Measurements from ENCODE around the gene HOXA2. TPM values are rescaled to one million over a fixed set of nuclear protein-coding genes. Genes with fewer than 3 reads are reported as not detected.

HOXA2 gene
- total RNA-seq, 2 donors from 2014 or later: 1.8 to 2.4 TPM

- DNase-seq: no peak
Observed at GRCh38 chr7:27145914-27146412, 43.5 kb upstream of the HOXA2 start.

GRCh38 chr7:27145165-27145913, 42.9 kb upstream of the HOXA2 start:
- no peaks in the 10 kb centered on the region for H3K36me3 ChIP-seq
- intact Hi-C loops (cut with DNase I): no loop called here
- H3K4me1 ChIP-seq: peaks cover 17% of the 10 kb centered on the region
- DNase-seq: peak; percentile 47
- H3K9ac ChIP-seq (ENCODE audit: low read depth in 2 of 2, low read length in 2 of 2): peak overlapping the region; percentile 46 to 100
- TF ChIP-seq, protein P1, sequence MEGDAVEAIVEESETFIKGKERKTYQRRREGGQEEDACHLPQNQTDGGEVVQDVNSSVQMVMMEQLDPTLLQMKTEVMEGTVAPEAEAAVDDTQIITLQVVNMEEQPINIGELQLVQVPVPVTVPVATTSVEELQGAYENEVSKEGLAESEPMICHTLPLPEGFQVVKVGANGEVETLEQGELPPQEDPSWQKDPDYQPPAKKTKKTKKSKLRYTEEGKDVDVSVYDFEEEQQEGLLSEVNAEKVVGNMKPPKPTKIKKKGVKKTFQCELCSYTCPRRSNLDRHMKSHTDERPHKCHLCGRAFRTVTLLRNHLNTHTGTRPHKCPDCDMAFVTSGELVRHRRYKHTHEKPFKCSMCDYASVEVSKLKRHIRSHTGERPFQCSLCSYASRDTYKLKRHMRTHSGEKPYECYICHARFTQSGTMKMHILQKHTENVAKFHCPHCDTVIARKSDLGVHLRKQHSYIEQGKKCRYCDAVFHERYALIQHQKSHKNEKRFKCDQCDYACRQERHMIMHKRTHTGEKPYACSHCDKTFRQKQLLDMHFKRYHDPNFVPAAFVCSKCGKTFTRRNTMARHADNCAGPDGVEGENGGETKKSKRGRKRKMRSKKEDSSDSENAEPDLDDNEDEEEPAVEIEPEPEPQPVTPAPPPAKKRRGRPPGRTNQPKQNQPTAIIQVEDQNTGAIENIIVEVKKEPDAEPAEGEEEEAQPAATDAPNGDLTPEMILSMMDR (IDR thresholded peaks at IDR 0.05): no peak
- no peaks in the 10 kb centered on the region for H3K9me3 ChIP-seq
- no peaks in the 10 kb centered on the region for H3K27me3 ChIP-seq
- H3K27ac ChIP-seq: peak overlapping the region; percentile 84
- no peak overlapping the region for H3K4me3 ChIP-seq

More at GRCh38 chr7:27145914-27146412, 43.5 kb upstream of the HOXA2 start:
- peak overlapping the region; percentile 46 to 100 for H3K9ac ChIP-seq (ENCODE audit: low read depth in 2 of 2, low read length in 2 of 2)
- H3K4me3 ChIP-seq: no peak overlapping the region
- H3K27ac ChIP-seq: peak overlapping the region; percentile 84
- no peaks in the 10 kb centered on the region for H3K36me3 ChIP-seq
- TF ChIP-seq, protein P1 (IDR thresholded peaks at IDR 0.05): no peak
- H3K27me3 ChIP-seq: no peaks in the 10 kb centered on the region
- intact Hi-C loops (cut with DNase I): no loop called here
- no peaks in the 10 kb centered on the region for H3K9me3 ChIP-seq
- H3K4me1 ChIP-seq: peaks cover 17% of the 10 kb centered on the region

GRCh38 chr7:27144781-27145164, 42.3 kb upstream of the HOXA2 start:
- Histone ChIP-seq H3K27ac (peak overlapping the region; percentile 84), H3K27me3 (no peaks in the 10 kb centered on the region), H3K4me3 (peak overlapping the region; percentile 1), H3K9ac (ENCODE audit: low read depth in 2 of 2, low read length in 2 of 2) (peak overlapping the region; percentile 46 to 100), H3K4me1 (peaks cover 17% of the 10 kb centered on the region), H3K36me3 (no peaks in the 10 kb centered on the region), H3K9me3 (no peaks in the 10 kb centered on the region)
- intact Hi-C loops (cut with DNase I): loop anchor here (5.0 kb wide), 1 partner anchor 37 kb away; no protein-coding TSS in a partner anchor
- DNase-seq: peak; percentile 44
- TF ChIP-seq, protein P1 (IDR thresholded peaks at IDR 0.05): no peak

DNA sequence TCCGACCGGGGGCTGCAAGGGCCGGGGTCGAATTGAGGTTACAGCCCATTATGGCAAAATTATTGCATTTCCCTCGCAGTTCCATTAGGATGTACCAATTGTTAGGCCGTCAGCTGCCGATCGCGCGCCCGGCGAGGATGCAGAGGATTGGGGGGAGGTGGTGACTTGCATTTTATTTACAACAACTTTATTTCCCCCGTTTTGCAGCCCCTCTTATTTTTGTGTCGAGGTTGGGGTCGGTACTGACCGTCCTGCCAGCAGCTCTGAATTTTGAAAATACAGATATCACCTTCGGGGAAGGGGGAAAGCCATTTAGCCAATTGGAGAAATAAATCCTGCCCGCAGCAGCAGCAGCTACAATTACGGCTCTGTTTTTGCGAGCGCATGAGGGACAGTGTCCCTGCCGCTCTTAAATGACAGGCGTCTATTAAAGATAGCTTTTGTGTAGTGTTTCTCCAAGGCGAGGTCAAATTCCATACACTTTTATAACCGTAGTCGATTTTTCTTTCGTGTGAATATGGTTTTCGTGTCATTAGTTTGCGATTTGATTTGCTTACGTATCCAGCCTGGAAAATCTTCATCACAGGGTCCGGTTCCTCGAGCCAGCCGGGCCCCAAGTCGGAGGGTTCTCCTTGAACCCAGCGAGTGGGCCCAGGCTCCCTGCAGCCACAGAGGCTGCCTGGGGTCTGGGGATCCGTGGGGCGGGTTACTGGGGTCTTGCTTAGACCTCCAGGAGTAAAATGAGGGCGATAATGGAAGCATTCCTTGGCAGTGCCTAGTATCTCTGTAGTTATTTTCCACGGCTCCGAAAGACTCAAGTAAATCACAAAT, 41.7 kb upstream of the HOXA2 start:
- DNase-seq: peak; percentile 61
- TF ChIP-seq, protein P1 (IDR thresholded peaks at IDR 0.05): no peak
- Histone ChIP-seq H3K27me3 (no peaks in the 10 kb centered on the region), H3K9me3 (no peaks in the 10 kb centered on the region), H3K4me3 (peak overlapping the region; percentile 1), H3K36me3 (no peaks in the 10 kb centered on the region), H3K9ac (ENCODE audit: low read depth in 2 of 2, low read length in 2 of 2) (peak overlapping the region; percentile 30 to 100), H3K4me1 (peaks cover 17% of the 10 kb centered on the region), H3K27ac (peak overlapping the region; percentile 84)
- intact Hi-C loops (cut with DNase I): loop anchor here (5.0 kb wide), 1 partner anchor 37 kb away; no protein-coding TSS in a partner anchor
